Mesenchymal stem cell (in vitro differentiated cells and primary cell): ENCODE results near the gene ZGPAT.

Experiments
- DNase-seq: peaks from one replicate; pipeline ENCODE4 v3.0.0-alpha.2; 2013
- H2AFZ ChIP-seq: one replicate; pipeline ENCODE4 v1.6.1; 2013; ENCODE audit warnings: low read depth, mild to moderate bottlenecking, control low read depth, inconsistent platforms, low read length, moderate library complexity
- H2AK5ac ChIP-seq: 2 replicates; pipeline ENCODE4 v1.6.1; 2013; ENCODE audit warnings: low read length, moderate library complexity, mild to moderate bottlenecking, inconsistent platforms; ENCODE audit not compliant: severe bottlenecking
- H2BK120ac ChIP-seq: one replicate; pipeline ENCODE4 v1.6.1; 2013; ENCODE audit warnings: low read depth, mild to moderate bottlenecking, inconsistent platforms, low read length, moderate library complexity
- H2BK12ac ChIP-seq, 2 experiments: one replicate each; pipeline ENCODE4 v1.6.1; 2013; ENCODE audit warnings: inconsistent platforms in 2 of 2, low read length in 2 of 2, mild to moderate bottlenecking in 2 of 2, moderate library complexity in 2 of 2, control low read depth in 1 of 2
- H2BK15ac ChIP-seq: one replicate; pipeline ENCODE4 v1.6.1; 2013; ENCODE audit warnings: mild to moderate bottlenecking, low read depth, inconsistent platforms; ENCODE audit not compliant: poor library complexity, severe bottlenecking
- H2BK5ac ChIP-seq: 2 replicates; pipeline ENCODE4 v1.6.1; 2013; ENCODE audit warnings: low read depth, mild to moderate bottlenecking, low read length, control low read depth, inconsistent platforms; ENCODE audit not compliant: poor library complexity, severe bottlenecking
- H3K14ac ChIP-seq, 2 experiments: one replicate each; pipeline ENCODE4 v1.6.1; 2013; ENCODE audit warnings: inconsistent platforms in 2 of 2, low read length in 2 of 2, control low read depth in 1 of 2, mild to moderate bottlenecking in 1 of 2, moderate library complexity in 1 of 2
- H3K18ac ChIP-seq, 2 experiments: one replicate each; pipeline ENCODE4 v1.6.1; 2013; ENCODE audit warnings: inconsistent platforms in 2 of 2, low read length in 2 of 2, control low read depth in 1 of 2, low read depth in 1 of 2, mild to moderate bottlenecking in 1 of 2
- H3K23ac ChIP-seq, 2 experiments: one replicate each; pipeline ENCODE4 v1.6.1; 2013; ENCODE audit warnings: inconsistent platforms in 2 of 2, low read length in 2 of 2, mild to moderate bottlenecking in 2 of 2, moderate library complexity in 2 of 2, control low read depth in 1 of 2
- H3K27ac ChIP-seq: 2 replicates; pipeline ENCODE4 v1.5.1; 2013; ENCODE audit warnings: mild to moderate bottlenecking, moderate library complexity, low read length, control low read depth, inconsistent platforms; ENCODE audit not compliant: poor library complexity, severe bottlenecking
- H3K27me3 ChIP-seq, 2 experiments: 2 replicates each; pipeline versions ENCODE4 v1.6.1 to v1.7.0; 2013; ENCODE audit warnings: low read length in 2 of 2, mild to moderate bottlenecking in 2 of 2, moderate library complexity in 2 of 2, control low read depth in 1 of 2, inconsistent platforms in 1 of 2; ENCODE audit not compliant: control insufficient read depth in 1 of 2, insufficient read depth in 1 of 2
- H3K36me3 ChIP-seq, 2 experiments: 2 replicates each; pipeline versions ENCODE4 v1.6.1 to v1.7.0; 2013; ENCODE audit warnings: low read length in 2 of 2, control low read depth in 1 of 2, inconsistent platforms in 1 of 2, low read depth in 1 of 2, mild to moderate bottlenecking in 1 of 2; ENCODE audit not compliant: insufficient read depth in 2 of 2, control insufficient read depth in 1 of 2
- H3K4ac ChIP-seq, 2 experiments: one replicate each; pipeline ENCODE4 v1.6.1; 2013; ENCODE audit warnings: inconsistent platforms in 2 of 2, low read length in 2 of 2, mild to moderate bottlenecking in 2 of 2, moderate library complexity in 2 of 2, control low read depth in 1 of 2, low read depth in 1 of 2
- H3K4me1 ChIP-seq: 2 replicates; pipeline ENCODE4 v1.6.1; 2013; ENCODE audit warnings: low read depth, low read length, control low read depth; ENCODE audit not compliant: control insufficient read depth, insufficient read depth
- H3K4me2 ChIP-seq: 2 replicates; pipeline ENCODE4 v1.6.1; 2013; ENCODE audit warnings: low read length, mild to moderate bottlenecking, inconsistent platforms; ENCODE audit not compliant: poor library complexity, severe bottlenecking
- H3K4me3 ChIP-seq, 2 experiments: 2 replicates each; pipeline versions ENCODE4 v1.5.1 to v1.7.0; 2013; ENCODE audit warnings: low read length in 2 of 2, mild to moderate bottlenecking in 2 of 2, control low read depth in 1 of 2, low read depth in 1 of 2; ENCODE audit not compliant: insufficient read depth in 1 of 2
- H3K79me1 ChIP-seq: replicated peaks from 2 replicates; pipeline ENCODE4 v1.6.1; 2013; ENCODE audit warnings: mild to moderate bottlenecking, control low read depth, low read length, inconsistent platforms; ENCODE audit not compliant: poor library complexity, severe bottlenecking
- H3K9ac ChIP-seq: 2 replicates; pipeline ENCODE4 v1.7.0; 2013; ENCODE audit warnings: mild to moderate bottlenecking, low read length, moderate library complexity
- H3K9me3 ChIP-seq: 2 replicates; pipeline ENCODE4 v1.7.0; 2013; ENCODE audit warnings: mild to moderate bottlenecking, low read length; ENCODE audit not compliant: control insufficient read depth
- H4K8ac ChIP-seq: one replicate; pipeline ENCODE4 v1.6.1; 2013; ENCODE audit warnings: inconsistent platforms, mild to moderate bottlenecking, low read length, moderate library complexity
- H4K91ac ChIP-seq: one replicate; pipeline ENCODE4 v1.6.1; 2013; ENCODE audit warnings: mild to moderate bottlenecking, low read length, inconsistent platforms
- WGBS: methylation state at CpG from one replicate; pipeline ENCODE4 v1.1.7; 2013; ENCODE audit warnings: mixed read lengths; 5-methylcytosine and 5-hydroxymethylcytosine counted together

Gene ZGPAT

GRCh38 chr20:63754008-63754407, 46.2 kb downstream of the ZGPAT start:
- Histone ChIP-seq H3K4me1 (no peaks in the 10 kb centered on the region), H3K18ac (no peak overlapping the region), H3K27ac (no peak overlapping the region), H2AFZ (no peak overlapping the region), H2AK5ac (no peak overlapping the region), H3K79me1 (peaks cover 4% of the 10 kb centered on the region), H4K91ac (no peak overlapping the region), H3K27me3 (peaks cover 0 to 7% of the 10 kb centered on the region in 2 experiments), H2BK15ac (no peak overlapping the region), H3K4me3 (no peak overlapping the region), H3K9ac (no peak overlapping the region), H3K23ac (no peak overlapping the region), H2BK120ac (no peak overlapping the region), H2BK12ac (no peak overlapping the region), H3K14ac (no peak overlapping the region), H2BK5ac (no peak overlapping the region), H4K8ac (peak overlapping the region; percentile 27), H3K4ac (no peak overlapping the region), H3K9me3 (no peaks in the 10 kb centered on the region), H3K36me3 (peaks cover 0 to 38% of the 10 kb centered on the region in 2 experiments), H3K4me2 (no peak overlapping the region)
- WGBS, result 78% methylated on average over 10 of the region's 16 CpGs
- no peak for DNase-seq

GRCh38 chr20:63755933-63756647, 48.3 kb downstream of the ZGPAT start:
- Histone ChIP-seq H2BK15ac (no peak overlapping the region), H3K4ac (no peak overlapping the region), H2BK12ac (no peak overlapping the region), H3K9me3 (no peaks in the 10 kb centered on the region), H3K4me3 (no peak overlapping the region), H3K27ac (no peak overlapping the region), H3K18ac (no peak overlapping the region), H3K4me1 (no peaks in the 10 kb centered on the region), H3K9ac (no peak overlapping the region), H3K79me1 (peaks cover 7% of the 10 kb centered on the region), H2BK5ac (no peak overlapping the region), H2AK5ac (no peak overlapping the region), H2BK120ac (no peak overlapping the region), H3K14ac (no peak overlapping the region), H4K8ac (no peak overlapping the region), H3K27me3 (peaks cover 0 to 7% of the 10 kb centered on the region in 2 experiments), H3K23ac (no peak overlapping the region), H3K36me3 (peaks cover 0 to 33% of the 10 kb centered on the region in 2 experiments), H2AFZ (no peak overlapping the region), H3K4me2 (no peak overlapping the region), H4K91ac (no peak overlapping the region)
- no peak for DNase-seq
- 85% methylated on average over 17 of the region's 18 CpGs for WGBS

GRCh38 chr20:63756648-63756991, 48.8 kb downstream of the ZGPAT start:
- no peak overlapping the region for H3K27ac ChIP-seq
- H2AK5ac ChIP-seq, result no peak overlapping the region
- H4K8ac ChIP-seq, result no peak overlapping the region
- no peak overlapping the region for H3K4me3 ChIP-seq
- H3K4ac ChIP-seq, result no peak overlapping the region
- H2BK120ac ChIP-seq, result no peak overlapping the region
- H4K91ac ChIP-seq, result no peak overlapping the region
- H3K27me3 ChIP-seq, result peaks cover 0 to 7% of the 10 kb centered on the region in 2 experiments
- H2BK12ac ChIP-seq, result no peak overlapping the region
- peak overlapping the region in 1 of 2 experiments; percentile 74 for H3K14ac ChIP-seq
- no peak overlapping the region for H3K4me2 ChIP-seq
- no peaks in the 10 kb centered on the region for H3K4me1 ChIP-seq
- H3K36me3 ChIP-seq, result peaks cover 0 to 30% of the 10 kb centered on the region in 2 experiments
- H2BK15ac ChIP-seq, result no peak overlapping the region
- no peak overlapping the region for H2AFZ ChIP-seq
- H3K79me1 ChIP-seq, result peaks cover 7% of the 10 kb centered on the region
- 81% methylated on average over 6 of the region's 8 CpGs for WGBS
- H2BK5ac ChIP-seq, result no peak overlapping the region
- H3K9ac ChIP-seq, result no peak overlapping the region
- DNase-seq, result no peak
- no peaks in the 10 kb centered on the region for H3K9me3 ChIP-seq
- no peak overlapping the region for H3K18ac ChIP-seq
- H3K23ac ChIP-seq, result no peak overlapping the region

GRCh38 chr20:63758152-63758551, 50.3 kb downstream of the ZGPAT start:
- Histone ChIP-seq H3K36me3 (peaks cover 0 to 17% of the 10 kb centered on the region in 2 experiments), H4K91ac (no peak overlapping the region), H2BK15ac (no peak overlapping the region), H3K9ac (no peak overlapping the region), H3K4me2 (no peak overlapping the region), H2BK5ac (no peak overlapping the region), H2BK12ac (no peak overlapping the region), H3K79me1 (peaks cover 5% of the 10 kb centered on the region), H3K27me3 (peaks cover 0 to 7% of the 10 kb centered on the region in 2 experiments), H3K4me1 (no peaks in the 10 kb centered on the region), H3K14ac (no peak overlapping the region), H3K4me3 (no peak overlapping the region), H3K23ac (no peak overlapping the region), H2AK5ac (no peak overlapping the region), H2BK120ac (no peak overlapping the region), H3K4ac (no peak overlapping the region), H4K8ac (no peak overlapping the region), H3K18ac (no peak overlapping the region), H3K27ac (no peak overlapping the region), H2AFZ (no peak overlapping the region), H3K9me3 (no peaks in the 10 kb centered on the region)
- WGBS, result 83% methylated on average over 7 of the region's 7 CpGs
- DNase-seq, result no peak
